KMS-11 (cell line): ENCODE data around the gene TMEM9B.

Source experiments
- H2AFZ ChIP-seq: fragments of 200-600 bp; sonication (generic); 2 replicates; pipeline ENCODE4 v1.6.1; 2016; ENCODE audit warnings: antibody characterized with exemption, mixed run types, low read depth
- H3K27ac ChIP-seq: fragments of 200-600 bp; sonication (generic); 2 replicates; pipeline ENCODE4 v1.6.1; 2016; ENCODE audit warnings: mild to moderate bottlenecking, mixed run types
- H3K27me3 ChIP-seq: fragments of 200-600 bp; sonication (generic); 2 replicates; pipeline ENCODE4 v1.6.1; 2017; ENCODE audit warnings: mild to moderate bottlenecking, low read depth, mixed run types, moderate library complexity; ENCODE audit not compliant: insufficient read depth
- H3K36me3 ChIP-seq: fragments of 200-600 bp; sonication (generic); 2 replicates; pipeline ENCODE4 v1.6.1; 2017; ENCODE audit warnings: mild to moderate bottlenecking, mixed run types; ENCODE audit not compliant: insufficient read depth
- H3K4me1 ChIP-seq: fragments of 200-600 bp; sonication (generic); 2 replicates; pipeline ENCODE4 v1.6.1; 2016; ENCODE audit warnings: mild to moderate bottlenecking, low read depth, mixed run types; ENCODE audit not compliant: poor library complexity, severe bottlenecking
- H3K4me2 ChIP-seq: fragments of 200-600 bp; sonication (generic); 2 replicates; pipeline ENCODE4 v1.7.0; 2016; ENCODE audit warnings: mild to moderate bottlenecking, mixed run types
- H3K4me3 ChIP-seq: fragments of 200-600 bp; sonication (generic); IDR thresholded peaks from 2 replicates; pipeline ENCODE4 v1.6.1; 2017; ENCODE audit warnings: low read depth, low read length, mixed read lengths; ENCODE audit not compliant: insufficient read depth
- H3K79me2 ChIP-seq: fragments of 200-600 bp; sonication (generic); 2 replicates; pipeline ENCODE4 v1.6.1; 2016; ENCODE audit warnings: low read depth, mixed run types; ENCODE audit not compliant: insufficient read depth
- H3K9ac ChIP-seq: fragments of 200-600 bp; sonication (generic); 2 replicates; pipeline ENCODE4 v1.6.1; 2016; ENCODE audit warnings: mild to moderate bottlenecking, mixed run types
- H4K20me1 ChIP-seq: fragments of 200-600 bp; sonication (generic); 2 replicates; pipeline ENCODE4 v1.6.1; 2016; ENCODE audit warnings: mild to moderate bottlenecking, mixed run types; ENCODE audit not compliant: insufficient read depth
- CTCF ChIP-seq: fragments of 200-600 bp; sonication (generic); conservative IDR thresholded peaks from 2 replicates; pipeline ENCODE4 v1.6.1; 2017; ENCODE audit warnings: low read depth, mild to moderate bottlenecking, antibody characterized with exemption, low read length, moderate library complexity, mixed read lengths

TMEM9B gene

GRCh38 chr11:8930456-8931175 lies 33.6 kb downstream of the TMEM9B start:
- no peak overlapping the region for H3K9ac ChIP-seq
- H3K27me3 ChIP-seq: no peaks in the 10 kb centered on the region
- no peak overlapping the region for H2AFZ ChIP-seq
- no peaks in the 10 kb centered on the region for H4K20me1 ChIP-seq
- no peaks in the 10 kb centered on the region for H3K4me1 ChIP-seq
- H3K79me2 ChIP-seq: no peaks in the 10 kb centered on the region
- no peak for TF ChIP-seq CTCF
- no peak overlapping the region for H3K4me3 ChIP-seq
- no peak overlapping the region for H3K4me2 ChIP-seq
- H3K27ac ChIP-seq: no peak overlapping the region
- no peaks in the 10 kb centered on the region for H3K36me3 ChIP-seq

- Histone ChIP-seq H2AFZ (no peak overlapping the region), H3K4me3 (no peak overlapping the region), H3K9ac (no peak overlapping the region), H3K27me3 (no peaks in the 10 kb centered on the region), H3K4me1 (no peaks in the 10 kb centered on the region), H3K79me2 (no peaks in the 10 kb centered on the region), H3K4me2 (no peak overlapping the region), H3K36me3 (no peaks in the 10 kb centered on the region), H4K20me1 (no peaks in the 10 kb centered on the region), H3K27ac (no peak overlapping the region)
- TF ChIP-seq CTCF: no peak
These were observed 35.1 kb downstream of the TMEM9B start for GRCh38 chr11:8928981-8929615.

- no peaks in the 10 kb centered on the region for H3K36me3 ChIP-seq
- no peak for TF ChIP-seq CTCF
- H3K9ac ChIP-seq: no peak overlapping the region
- H3K79me2 ChIP-seq: no peaks in the 10 kb centered on the region
- H4K20me1 ChIP-seq: no peaks in the 10 kb centered on the region
- H3K4me3 ChIP-seq: no peak overlapping the region
- no peak overlapping the region for H2AFZ ChIP-seq
- H3K4me2 ChIP-seq: no peak overlapping the region
- H3K27me3 ChIP-seq: no peaks in the 10 kb centered on the region
- no peak overlapping the region for H3K27ac ChIP-seq
- no peaks in the 10 kb centered on the region for H3K4me1 ChIP-seq
These were observed 36.0 kb downstream of the TMEM9B start for GRCh38 chr11:8928205-8928604.

- Histone ChIP-seq H3K4me1 (no peaks in the 10 kb centered on the region), H3K4me2 (no peak overlapping the region), H3K27ac (no peak overlapping the region), H2AFZ (no peak overlapping the region), H3K9ac (no peak overlapping the region), H3K27me3 (no peaks in the 10 kb centered on the region), H3K79me2 (no peaks in the 10 kb centered on the region), H4K20me1 (no peaks in the 10 kb centered on the region), H3K36me3 (no peaks in the 10 kb centered on the region), H3K4me3 (no peak overlapping the region)
- TF ChIP-seq CTCF: no peak
These were observed 37.0 kb downstream of the TMEM9B start for GRCh38 chr11:8927233-8927632.
